Common myeloid progenitor, CD34-positive (primary cell): ENCODE data around the gene CD2AP.
"Not testable (repeated sequence)": the region's sequence is repeated elsewhere in the genome, so short reads cannot be mapped to it uniquely, and the experiment has no call there.

Source experiments
- CTCF ChIA-PET: fragments of 350-600 bp; sonication (Branson Sonifier 250); formaldehyde crosslinking; loops from one replicate; lab custom pipeline; 2021; ENCODE audit warnings: antibody characterized with exemption; lab: Charles Lee
- POLR2A ChIA-PET: fragments of 350-600 bp; sonication (Branson Sonifier 250); formaldehyde crosslinking; loops from one replicate; lab custom pipeline; 2021; ENCODE audit warnings: antibody characterized with exemption; lab: Charles Lee
- DNase-seq, 3 donors: peaks; one replicate each; pipeline versions ENCODE4 v3.0.0 to v3.0.0-alpha.2; 2013
- H3K27ac ChIP-seq, 2 experiments: 1 replicate in 1 of 2; 2 replicates in 1 of 2; pipeline ENCODE4 v1.7.0; 2013; ENCODE audit warnings: inconsistent platforms in 2 of 2, low read length in 2 of 2, mild to moderate bottlenecking in 2 of 2, low read depth in 1 of 2, moderate library complexity in 1 of 2; ENCODE audit not compliant: severe bottlenecking in 2 of 2, insufficient read depth in 1 of 2, poor library complexity in 1 of 2
- H3K27me3 ChIP-seq, 5 experiments: replicated peaks in 2 of 5; 1 replicate in 3 of 5; 2 replicates in 2 of 5; pipeline versions ENCODE4 v1.6.1 to v1.7.0; 2013; ENCODE audit warnings: low read length in 4 of 5, mild to moderate bottlenecking in 2 of 5, moderate library complexity in 2 of 5, inconsistent platforms in 1 of 5; ENCODE audit not compliant: insufficient read depth in 5 of 5, control insufficient read depth in 4 of 5
- H3K36me3 ChIP-seq, 4 experiments: 1 replicate in 2 of 4; 2 replicates in 2 of 4; pipeline versions ENCODE4 v1.6.1 to v1.7.0; 2013; ENCODE audit warnings: low read length in 3 of 4, control low read depth in 1 of 4, mild to moderate bottlenecking in 1 of 4; ENCODE audit not compliant: control insufficient read depth in 4 of 4, insufficient read depth in 4 of 4
- H3K4me1 ChIP-seq, 4 experiments: 1 replicate in 3 of 4; 2 replicates in 1 of 4; pipeline versions ENCODE4 v1.6.1 to v1.7.1; 2013; ENCODE audit warnings: low read length in 3 of 4, mild to moderate bottlenecking in 3 of 4, control low read depth in 1 of 4, inconsistent platforms in 1 of 4, moderate library complexity in 1 of 4; ENCODE audit not compliant: control insufficient read depth in 4 of 4, insufficient read depth in 4 of 4; ENCODE audit errors: control extremely low read depth in 1 of 4
- H3K4me3 ChIP-seq, 7 experiments: 1 replicate in 4 of 7; 2 replicates in 3 of 7; pipeline versions ENCODE4 v1.5.1 to v1.7.0; 2013; ENCODE audit warnings: mild to moderate bottlenecking in 7 of 7, low read length in 6 of 7, moderate library complexity in 6 of 7, inconsistent platforms in 2 of 7, low read depth in 2 of 7, control low read depth in 1 of 7; ENCODE audit not compliant: insufficient read depth in 4 of 7, control insufficient read depth in 1 of 7; ENCODE audit errors: extremely low read depth in 1 of 7
- H3K9me3 ChIP-seq, 5 experiments: 1 replicate in 4 of 5; 2 replicates in 1 of 5; pipeline versions ENCODE4 v1.6.1 to v1.7.1; 2013; ENCODE audit warnings: low read length in 4 of 5, mild to moderate bottlenecking in 2 of 5, inconsistent platforms in 1 of 5, low read depth in 1 of 5, moderate library complexity in 1 of 5; ENCODE audit not compliant: control insufficient read depth in 4 of 5, insufficient read depth in 2 of 5; ENCODE audit errors: control extremely low read depth in 1 of 5
- WGBS: methylation state at CpG from one replicate; pipeline ENCODE4 v1.1.5; 2013; ENCODE audit not compliant: insufficient coverage; 5-methylcytosine and 5-hydroxymethylcytosine counted together

CD2AP gene

DNA sequence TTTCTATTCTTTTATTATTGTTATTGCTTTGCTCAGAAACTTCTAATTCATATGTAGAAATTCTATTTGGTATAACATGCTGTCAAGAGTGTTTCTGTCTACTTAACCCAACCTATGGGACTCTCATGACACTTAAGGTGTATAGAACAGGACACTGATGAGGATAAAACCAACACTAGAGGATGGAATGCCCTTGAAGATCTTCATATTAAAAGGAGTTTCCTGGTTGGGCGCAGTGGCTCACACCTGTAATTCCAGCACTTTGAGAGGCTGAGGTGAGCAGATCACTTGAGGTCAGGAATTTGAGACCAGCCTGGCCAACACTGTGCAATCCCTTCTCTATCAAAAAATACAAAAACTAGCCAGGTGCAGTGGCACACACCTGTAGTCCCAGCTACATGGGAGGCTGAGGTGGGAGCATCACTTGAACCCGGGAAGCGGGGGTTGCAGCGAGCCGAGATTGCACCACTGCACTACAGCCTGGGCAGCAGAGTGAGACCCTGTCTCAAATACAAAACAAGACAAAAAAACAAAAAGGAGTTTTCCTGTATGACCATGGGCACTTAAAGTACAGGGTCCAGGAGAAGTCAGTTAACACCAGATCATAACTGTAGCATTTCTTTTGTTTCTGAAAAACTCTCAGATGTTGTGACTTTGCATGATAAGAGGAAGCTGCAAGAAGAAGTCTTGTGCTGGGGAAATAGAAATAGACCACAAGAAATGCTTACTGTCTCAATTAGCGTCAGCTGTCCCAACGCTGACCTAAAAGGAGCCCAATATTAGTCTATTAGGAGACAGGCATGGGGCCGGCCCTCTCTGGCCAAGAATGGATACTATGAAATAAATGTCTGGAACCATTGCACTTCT, 38.9 kb upstream of the CD2AP start:
- CTCF ChIA-PET = no interaction called here
- WGBS = 76% methylated on average over 7 of the region's 8 CpGs

DNA sequence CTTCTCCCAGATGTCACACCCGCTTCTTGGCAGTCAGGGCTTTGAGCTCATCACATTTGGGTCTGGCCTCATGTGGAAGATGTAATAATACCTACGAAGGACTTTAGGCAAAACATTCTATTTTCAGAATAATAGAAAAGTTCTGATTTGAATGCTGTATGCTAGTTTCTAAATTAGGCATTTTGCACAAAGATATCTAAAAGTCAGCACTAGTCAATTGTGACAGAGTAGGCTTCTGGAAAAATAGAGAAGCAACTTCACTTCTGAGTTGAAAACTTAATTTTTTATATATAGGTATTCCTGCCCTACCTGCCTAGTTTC, 38.3 kb upstream of the CD2AP start:
- CTCF ChIA-PET = no interaction called here
- peaks cover 4 to 17% (median 7%) of the 10 kb centered on the region in 4 experiments for H3K4me1 ChIP-seq
- POLR2A ChIA-PET = no interaction called here
- WGBS = no CpG with 5 or more reads among the region's 2 CpGs
- no peaks in the 10 kb centered on the region for H3K27me3 ChIP-seq
- no peaks in the 10 kb centered on the region for H3K36me3 ChIP-seq
- DNase-seq = no peak
- H3K4me3 ChIP-seq = no peak overlapping the region
- no peak overlapping the region for H3K27ac ChIP-seq
- peaks cover 0 to 2% (median 0%) of the 10 kb centered on the region in 5 experiments for H3K9me3 ChIP-seq

More for the DNA sequence above, 38.9 kb upstream of the CD2AP start:
- Histone ChIP-seq H3K4me1 (peaks cover 4 to 17% (median 7%) of the 10 kb centered on the region in 4 experiments), H3K36me3 (no peaks in the 10 kb centered on the region), H3K9me3 (peaks cover 0 to 2% (median 0%) of the 10 kb centered on the region in 5 experiments), H3K27me3 (no peaks in the 10 kb centered on the region), H3K4me3 (no peak overlapping the region), H3K27ac (no peak overlapping the region)
- DNase-seq = peak in 2 of 3 donors; percentile 56 to 71
- POLR2A ChIA-PET = no interaction called here

DNA sequence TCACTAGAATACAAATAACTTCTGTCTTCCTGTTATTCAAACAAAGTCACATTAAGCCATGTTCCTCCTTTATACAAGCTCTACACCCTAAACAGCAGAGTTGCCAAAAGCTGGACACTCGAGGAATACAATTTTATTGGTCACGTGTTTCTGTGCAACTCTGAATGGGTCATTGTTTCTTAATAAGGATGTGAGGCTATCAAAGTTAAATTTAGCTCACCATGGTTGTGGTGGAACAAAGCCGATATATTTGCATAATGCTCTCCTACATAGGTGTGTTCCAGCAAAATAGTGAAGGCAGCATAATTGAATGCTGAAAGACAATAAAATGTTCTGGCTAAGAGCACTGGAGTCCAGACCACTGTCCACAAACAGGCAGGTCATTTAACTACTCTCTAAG, 36.9 kb upstream of the CD2AP start:
- Histone ChIP-seq H3K9me3 (no peaks in the 10 kb centered on the region), H3K36me3 (no peaks in the 10 kb centered on the region), H3K4me3 (no peak overlapping the region), H3K27me3 (no peaks in the 10 kb centered on the region), H3K27ac (no peak overlapping the region), H3K4me1 (peaks cover 4 to 17% (median 7%) of the 10 kb centered on the region in 4 experiments)
- no peak for DNase-seq
- ChIA-PET CTCF (interaction anchor here (1.0 kb wide), 1 partner anchor 37 kb away, joined by 3 read pairs; no protein-coding TSS in a partner anchor), POLR2A (no interaction called here)
- WGBS = 87% methylated on average over 3 of the region's 3 CpGs

DNA sequence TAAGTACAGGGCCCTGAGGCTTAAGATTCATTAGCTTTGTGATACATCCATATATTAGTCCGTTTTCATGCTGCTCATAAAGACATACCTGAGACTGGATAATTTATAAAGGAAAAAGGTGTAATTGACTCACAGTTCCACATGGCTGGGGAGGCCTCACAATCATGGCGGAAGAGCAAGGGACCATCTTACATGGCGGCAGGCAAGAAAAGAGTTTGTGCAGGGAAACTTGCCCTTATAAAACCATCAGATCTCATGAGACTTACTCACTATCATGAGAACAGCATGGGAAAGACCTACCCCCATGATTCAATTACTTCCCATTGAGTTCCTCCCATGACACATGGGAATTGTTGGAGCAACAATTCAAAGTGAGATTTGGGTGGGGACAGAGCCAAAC, 32.6 kb upstream of the CD2AP start:
- DNase-seq, CTCF ChIA-PET, H3K4me1 ChIP-seq, H3K4me3 ChIP-seq, H3K9me3 ChIP-seq, H3K27ac ChIP-seq, H3K36me3 ChIP-seq, H3K27me3 ChIP-seq, POLR2A ChIA-PET: not testable (repeated sequence)
- 100% methylated on average over 3 of the region's 3 CpGs for WGBS

DNA sequence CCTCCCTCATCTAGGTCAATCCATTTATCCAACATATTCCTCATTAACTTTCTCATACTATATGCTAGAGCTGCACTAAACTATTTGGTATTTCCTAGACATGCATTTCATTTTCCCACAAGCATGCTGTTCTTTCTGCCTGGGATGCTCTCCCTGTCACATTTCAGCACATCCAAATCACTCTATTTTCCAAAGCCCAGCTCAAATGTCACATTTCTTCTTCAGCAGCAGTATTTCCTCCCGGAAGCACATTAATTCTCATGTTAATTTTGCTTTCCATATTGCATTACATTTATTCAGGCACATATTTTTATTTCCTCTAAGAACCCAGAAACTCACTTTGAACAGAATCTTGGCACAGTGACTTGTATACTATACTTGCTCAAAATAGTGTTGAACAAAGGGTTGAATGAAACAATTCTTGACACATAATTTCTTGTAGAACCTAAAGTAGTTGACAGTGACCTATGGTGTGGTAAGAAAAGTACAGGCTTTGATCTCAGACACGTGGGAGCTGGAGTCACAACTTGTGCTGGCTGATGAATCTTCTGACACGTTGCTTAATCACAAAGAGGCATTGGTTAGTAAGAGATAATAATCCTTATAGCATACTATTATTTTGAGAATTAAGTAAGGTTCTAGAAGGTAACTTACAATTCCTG, 30.8 kb upstream of the CD2AP start:
- no peak overlapping the region for H3K27ac ChIP-seq
- H3K27me3 ChIP-seq = no peaks in the 10 kb centered on the region
- ChIA-PET CTCF (no interaction called here), POLR2A (no interaction called here)
- no peak overlapping the region for H3K4me3 ChIP-seq
- DNase-seq = peak in 2 of 3 donors; percentile 14 to 33
- peaks cover 0 to 2% (median 0%) of the 10 kb centered on the region in 4 experiments for H3K4me1 ChIP-seq
- WGBS = 80% methylated on average over 1 of the region's 3 CpGs
- no peaks in the 10 kb centered on the region for H3K36me3 ChIP-seq
- H3K9me3 ChIP-seq = no peaks in the 10 kb centered on the region

DNA sequence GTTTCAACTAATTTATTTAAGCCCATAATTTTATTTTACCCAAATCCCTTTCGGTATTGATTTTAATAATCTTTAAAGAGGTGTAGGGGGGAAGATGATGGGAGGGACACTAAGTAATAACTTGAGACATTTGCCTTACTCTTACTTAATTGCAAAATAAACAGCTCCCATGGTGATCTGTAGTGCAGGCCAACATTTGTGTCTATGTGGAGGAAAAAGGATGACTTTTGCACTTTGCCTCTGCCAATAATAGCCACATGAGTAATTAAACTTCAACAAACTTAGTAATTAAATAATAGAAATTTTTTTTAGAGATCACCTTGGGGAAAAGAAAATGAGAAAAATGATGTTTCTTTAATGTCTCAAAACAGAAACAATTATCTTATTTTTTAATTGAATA, 29.9 kb upstream of the CD2AP start:
- CTCF ChIA-PET = no interaction called here
- Histone ChIP-seq H3K27me3 (no peaks in the 10 kb centered on the region), H3K9me3 (no peaks in the 10 kb centered on the region), H3K36me3 (no peaks in the 10 kb centered on the region), H3K27ac (no peak overlapping the region), H3K4me3 (no peak overlapping the region), H3K4me1 (peaks cover 0 to 2% (median 0%) of the 10 kb centered on the region in 4 experiments)
- POLR2A ChIA-PET = no interaction called here
- WGBS = no CpG with 5 or more reads among the region's 1 CpG
- DNase-seq = no peak

DNA sequence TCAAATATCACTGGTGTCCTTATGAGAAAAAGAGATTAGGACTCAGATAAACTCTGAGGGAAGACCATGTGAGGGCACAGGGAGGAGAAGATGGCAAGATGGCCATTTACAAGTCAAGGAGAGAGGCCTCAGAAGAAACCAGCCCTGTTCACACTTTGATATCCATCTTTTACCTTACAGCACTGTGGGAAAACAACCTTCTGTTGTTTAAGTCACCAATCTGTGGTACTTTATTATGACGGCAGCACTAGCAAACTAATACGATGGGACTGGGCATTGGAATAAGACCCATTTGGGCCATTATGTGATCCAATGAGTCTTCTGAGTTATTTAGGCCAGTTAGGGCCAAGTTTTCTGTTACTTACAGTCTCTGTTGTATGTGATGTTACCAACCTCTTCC, 26.4 kb upstream of the CD2AP start:
- POLR2A ChIA-PET = no interaction called here
- H3K27me3 ChIP-seq = no peaks in the 10 kb centered on the region
- CTCF ChIA-PET = interaction anchor here (1.8 kb wide), 1 partner anchor 13 kb away, joined by 4 read pairs; no protein-coding TSS in a partner anchor
- no peaks in the 10 kb centered on the region for H3K36me3 ChIP-seq
- no peak overlapping the region for H3K4me3 ChIP-seq
- H3K27ac ChIP-seq = no peak overlapping the region
- no peak for DNase-seq
- 100% methylated on average over 2 of the region's 2 CpGs for WGBS
- H3K9me3 ChIP-seq = no peaks in the 10 kb centered on the region
- H3K4me1 ChIP-seq = peaks cover 0 to 2% (median 0%) of the 10 kb centered on the region in 4 experiments
